HFFc6 (cell line): Measurements from ENCODE around the gene RPL10A. TPM values are rescaled to one million over a fixed set of nuclear protein-coding genes. Genes with fewer than 3 reads are reported as not detected.

Experiments
- DNase-seq: peaks from one replicate; pipeline ENCODE4 v3.0.0-alpha.2; 2018
- H3K27ac Mint-ChIP-seq: 2 replicates; pipeline ENCODE4 v1.8.0; 2020; ENCODE audit warnings: mild to moderate bottlenecking, mixed read lengths
- H3K27me3 Mint-ChIP-seq: 2 replicates; pipeline ENCODE4 v1.8.0; 2021; ENCODE audit warnings: mild to moderate bottlenecking, moderate library complexity, mixed read lengths; ENCODE audit not compliant: insufficient read depth
- H3K36me3 Mint-ChIP-seq: 2 replicates; pipeline ENCODE4 v1.8.0; 2021; ENCODE audit warnings: low read depth, mixed read lengths
- H3K4me1 Mint-ChIP-seq: 2 replicates; pipeline ENCODE4 v1.8.0; 2020; ENCODE audit warnings: low read depth, mixed read lengths
- H3K4me3 Mint-ChIP-seq: 2 replicates; pipeline ENCODE4 v1.8.0; 2020; ENCODE audit warnings: mild to moderate bottlenecking, moderate library complexity, mixed read lengths
- H3K9me3 Mint-ChIP-seq: 2 replicates; pipeline ENCODE4 v1.8.0; 2020; ENCODE audit warnings: mild to moderate bottlenecking, mixed read lengths
- total RNA-seq, 6 experiments: library from RNA; stranded (reverse); fragmentation: NEBNext Ultra II Directional; extraction: Animal tissue kit (Norgen Biotek cat#: 25700); gene quantifications; 2 replicates in 1 of 6; 3 replicates in 5 of 6; pipeline ENCODE4 v1.2.3, GENCODE V29; 2021
- TF ChIP-seq, protein P1 (sequence below): fragments of 200-600 bp; sonication (generic); IDR thresholded peaks from 2 replicates; pipeline ENCODE4 v1.5.0; 2021; ENCODE audit warnings: antibody characterized with exemption, mild to moderate bottlenecking

RPL10A gene
- total RNA-seq, 6 experiments from 2014 or later, result 1,220 to 1,355 (median 1,285) TPM

- Mint-ChIP-seq H3K4me1 (peaks cover 31% of the 10 kb centered on the region), H3K36me3 (peaks cover 25% of the 10 kb centered on the region), H3K27me3 (peaks cover 24% of the 10 kb centered on the region), H3K27ac (peak overlapping the region; percentile 66), H3K4me3 (no peak overlapping the region), H3K9me3 (peaks cover 7% of the 10 kb centered on the region)
- TF ChIP-seq, protein P1, sequence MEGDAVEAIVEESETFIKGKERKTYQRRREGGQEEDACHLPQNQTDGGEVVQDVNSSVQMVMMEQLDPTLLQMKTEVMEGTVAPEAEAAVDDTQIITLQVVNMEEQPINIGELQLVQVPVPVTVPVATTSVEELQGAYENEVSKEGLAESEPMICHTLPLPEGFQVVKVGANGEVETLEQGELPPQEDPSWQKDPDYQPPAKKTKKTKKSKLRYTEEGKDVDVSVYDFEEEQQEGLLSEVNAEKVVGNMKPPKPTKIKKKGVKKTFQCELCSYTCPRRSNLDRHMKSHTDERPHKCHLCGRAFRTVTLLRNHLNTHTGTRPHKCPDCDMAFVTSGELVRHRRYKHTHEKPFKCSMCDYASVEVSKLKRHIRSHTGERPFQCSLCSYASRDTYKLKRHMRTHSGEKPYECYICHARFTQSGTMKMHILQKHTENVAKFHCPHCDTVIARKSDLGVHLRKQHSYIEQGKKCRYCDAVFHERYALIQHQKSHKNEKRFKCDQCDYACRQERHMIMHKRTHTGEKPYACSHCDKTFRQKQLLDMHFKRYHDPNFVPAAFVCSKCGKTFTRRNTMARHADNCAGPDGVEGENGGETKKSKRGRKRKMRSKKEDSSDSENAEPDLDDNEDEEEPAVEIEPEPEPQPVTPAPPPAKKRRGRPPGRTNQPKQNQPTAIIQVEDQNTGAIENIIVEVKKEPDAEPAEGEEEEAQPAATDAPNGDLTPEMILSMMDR, result no peak
- no peak for DNase-seq
Observed at GRCh38 chr6:35473850-35474130, 5.6 kb downstream of the RPL10A start.

- Mint-ChIP-seq H3K9me3 (peaks cover 4% of the 10 kb centered on the region), H3K27me3 (peaks cover 22% of the 10 kb centered on the region), H3K27ac (peak overlapping the region; percentile 66), H3K36me3 (peaks cover 22% of the 10 kb centered on the region), H3K4me1 (peaks cover 31% of the 10 kb centered on the region), H3K4me3 (no peak overlapping the region; the same call in 1 of the 2 replicates)
- TF ChIP-seq, protein P1, result no peak
- DNase-seq, result no peak
Observed at GRCh38 chr6:35474131-35474941, 6.1 kb downstream of the RPL10A start.

- no peak overlapping the region; the same call in 1 of the 2 replicates for H3K27ac Mint-ChIP-seq
Observed at GRCh38 chr6:35474942-35475570, 6.9 kb downstream of the RPL10A start.

DNA sequence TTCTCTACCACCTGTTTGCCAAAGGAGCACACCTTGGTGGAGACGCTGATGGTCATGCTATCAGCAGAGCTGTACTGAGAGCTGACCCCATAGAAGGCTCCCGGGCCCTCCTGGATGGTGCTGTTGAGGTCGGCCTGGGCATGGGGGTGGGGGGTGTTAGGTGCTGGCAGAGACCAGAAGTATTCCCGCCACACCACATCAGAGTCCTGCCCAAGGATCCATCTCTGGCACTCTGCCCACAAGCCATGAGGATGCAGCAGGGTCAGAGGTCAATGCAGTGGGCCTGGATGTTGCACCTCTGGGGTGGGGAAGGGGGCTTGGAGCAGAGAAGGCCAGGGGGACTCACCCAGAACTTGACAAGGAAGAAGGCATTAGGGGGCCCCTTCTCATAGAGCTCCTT is 7.4 kb downstream of the RPL10A start:
- TF ChIP-seq, protein P1, result no peak
- peaks cover 17% of the 10 kb centered on the region; the same call in 1 of the 2 replicates for H3K27me3 Mint-ChIP-seq
- no peak for DNase-seq
- H3K27ac Mint-ChIP-seq, result no peak overlapping the region
- H3K9me3 Mint-ChIP-seq, result no peaks in the 10 kb centered on the region
- H3K4me1 Mint-ChIP-seq, result peaks cover 20% of the 10 kb centered on the region
- H3K4me3 Mint-ChIP-seq, result no peak overlapping the region
- H3K36me3 Mint-ChIP-seq, result peaks cover 9% of the 10 kb centered on the region

More at GRCh38 chr6:35474942-35475570, 6.9 kb downstream of the RPL10A start:
- DNase-seq, result no peak
- no peak overlapping the region for H3K4me3 Mint-ChIP-seq
- H3K27me3 Mint-ChIP-seq, result peaks cover 17% of the 10 kb centered on the region; the same call in 1 of the 2 replicates
- peaks cover 14% of the 10 kb centered on the region for H3K36me3 Mint-ChIP-seq
- TF ChIP-seq, protein P1, result no peak
- H3K9me3 Mint-ChIP-seq, result no peaks in the 10 kb centered on the region
- H3K4me1 Mint-ChIP-seq, result peaks cover 25% of the 10 kb centered on the region

DNA sequence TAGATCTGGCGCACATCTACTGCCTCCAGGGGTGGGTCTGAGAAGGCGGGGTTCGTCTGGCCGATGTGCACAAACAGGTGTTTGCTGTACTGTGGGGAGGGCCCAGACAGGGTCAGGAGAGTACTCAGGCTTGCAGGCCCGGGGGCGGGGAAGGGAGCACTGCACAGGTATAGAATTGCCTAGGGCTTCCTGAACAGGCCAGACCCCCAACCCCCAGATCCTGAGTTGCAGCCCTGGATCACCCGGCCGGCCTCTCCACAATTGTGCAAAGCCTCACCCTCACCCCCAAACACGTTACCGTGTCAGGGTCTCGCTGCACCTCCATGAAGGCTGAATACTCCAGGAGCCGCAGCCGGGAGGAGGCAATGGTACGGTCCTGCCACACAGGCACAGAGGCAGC is 7.8 kb downstream of the RPL10A start:
- Mint-ChIP-seq H3K27me3 (peaks cover 15% of the 10 kb centered on the region; the same call in 1 of the 2 replicates), H3K4me3 (no peak overlapping the region), H3K9me3 (no peaks in the 10 kb centered on the region), H3K4me1 (peaks cover 16% of the 10 kb centered on the region), H3K36me3 (peaks cover 5% of the 10 kb centered on the region), H3K27ac (no peak overlapping the region)
- TF ChIP-seq, protein P1, result no peak
- no peak for DNase-seq
